ENCODE results near the gene CCDC28A.

DNA sequence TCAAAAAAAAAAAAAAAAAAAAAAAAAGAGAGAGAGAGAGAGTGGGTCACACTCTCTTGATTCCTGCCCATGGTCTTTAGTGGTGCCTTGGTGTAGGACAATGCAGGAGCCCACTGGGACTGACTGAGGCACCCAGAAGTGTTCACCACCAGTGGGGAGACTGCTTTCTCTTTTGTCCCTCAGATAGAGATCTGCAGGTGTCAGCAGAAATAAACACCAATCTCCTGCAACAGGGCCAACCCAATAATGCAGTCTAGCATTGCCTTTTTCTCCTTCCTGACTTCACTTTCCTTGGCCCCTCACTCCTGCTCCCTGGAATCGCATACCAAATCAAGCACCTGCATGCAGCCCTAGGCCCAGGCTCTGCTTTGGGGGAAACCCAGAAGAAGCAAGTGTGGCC is 39.0 kb upstream of the CCDC28A start:
- TF ChIP-seq CTCF (IDR thresholded peaks at IDR 0.05) (no peak), EP300 (IDR thresholded peaks at IDR 0.05) (no peak)

Measured in upper lobe of left lung (tissue), 4 donors.